ENCODE measurements around the gene ZFPM1.

Gene ZFPM1

GRCh38 chr16:88539652-88540345, 86.7 kb downstream of the ZFPM1 start:
- Histone ChIP-seq H3K4me1 (ENCODE audit: low read depth, poor library complexity, severe bottlenecking) (no peaks in the 10 kb centered on the region), H3K4me3 (IDR thresholded peaks at IDR 0.05; ENCODE audit: insufficient read depth, low read depth, low read length) (no peak overlapping the region), H3K4me2 (no peak overlapping the region), H3K36me3 (ENCODE audit: insufficient read depth) (no peaks in the 10 kb centered on the region), H3K9ac (no peak overlapping the region), H3K79me2 (ENCODE audit: insufficient read depth, low read depth) (no peaks in the 10 kb centered on the region), H3K27me3 (ENCODE audit: insufficient read depth, low read depth) (peaks cover 59% of the 10 kb centered on the region), H2AFZ (ENCODE audit: low read depth) (no peak overlapping the region), H4K20me1 (ENCODE audit: insufficient read depth) (no peaks in the 10 kb centered on the region), H3K27ac (no peak overlapping the region)
- TF ChIP-seq, protein P1, sequence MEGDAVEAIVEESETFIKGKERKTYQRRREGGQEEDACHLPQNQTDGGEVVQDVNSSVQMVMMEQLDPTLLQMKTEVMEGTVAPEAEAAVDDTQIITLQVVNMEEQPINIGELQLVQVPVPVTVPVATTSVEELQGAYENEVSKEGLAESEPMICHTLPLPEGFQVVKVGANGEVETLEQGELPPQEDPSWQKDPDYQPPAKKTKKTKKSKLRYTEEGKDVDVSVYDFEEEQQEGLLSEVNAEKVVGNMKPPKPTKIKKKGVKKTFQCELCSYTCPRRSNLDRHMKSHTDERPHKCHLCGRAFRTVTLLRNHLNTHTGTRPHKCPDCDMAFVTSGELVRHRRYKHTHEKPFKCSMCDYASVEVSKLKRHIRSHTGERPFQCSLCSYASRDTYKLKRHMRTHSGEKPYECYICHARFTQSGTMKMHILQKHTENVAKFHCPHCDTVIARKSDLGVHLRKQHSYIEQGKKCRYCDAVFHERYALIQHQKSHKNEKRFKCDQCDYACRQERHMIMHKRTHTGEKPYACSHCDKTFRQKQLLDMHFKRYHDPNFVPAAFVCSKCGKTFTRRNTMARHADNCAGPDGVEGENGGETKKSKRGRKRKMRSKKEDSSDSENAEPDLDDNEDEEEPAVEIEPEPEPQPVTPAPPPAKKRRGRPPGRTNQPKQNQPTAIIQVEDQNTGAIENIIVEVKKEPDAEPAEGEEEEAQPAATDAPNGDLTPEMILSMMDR (conservative IDR thresholded peaks at IDR 0.05; ENCODE audit: low read depth, low read length): no peak

GRCh38 chr16:88540346-88540977, 87.4 kb downstream of the ZFPM1 start:
- Histone ChIP-seq H2AFZ (ENCODE audit: low read depth) (no peak overlapping the region), H3K4me3 (IDR thresholded peaks at IDR 0.05; ENCODE audit: insufficient read depth, low read depth, low read length) (no peak overlapping the region), H4K20me1 (ENCODE audit: insufficient read depth) (no peaks in the 10 kb centered on the region), H3K27ac (no peak overlapping the region), H3K79me2 (ENCODE audit: insufficient read depth, low read depth) (no peaks in the 10 kb centered on the region), H3K27me3 (ENCODE audit: insufficient read depth, low read depth) (peaks cover 66% of the 10 kb centered on the region), H3K36me3 (ENCODE audit: insufficient read depth) (no peaks in the 10 kb centered on the region), H3K4me2 (no peak overlapping the region), H3K4me1 (ENCODE audit: low read depth, poor library complexity, severe bottlenecking) (no peaks in the 10 kb centered on the region), H3K9ac (no peak overlapping the region)
- TF ChIP-seq, protein P1 (conservative IDR thresholded peaks at IDR 0.05; ENCODE audit: low read depth, low read length): no peak

GRCh38 chr16:88541831-88542616, 88.9 kb downstream of the ZFPM1 start:
- Histone ChIP-seq H3K27ac (no peak overlapping the region), H3K4me2 (no peak overlapping the region), H3K4me1 (ENCODE audit: low read depth, poor library complexity, severe bottlenecking) (no peaks in the 10 kb centered on the region), H2AFZ (ENCODE audit: low read depth) (no peak overlapping the region), H3K9ac (no peak overlapping the region), H3K36me3 (ENCODE audit: insufficient read depth) (no peaks in the 10 kb centered on the region), H3K79me2 (ENCODE audit: insufficient read depth, low read depth) (no peaks in the 10 kb centered on the region), H4K20me1 (ENCODE audit: insufficient read depth) (no peaks in the 10 kb centered on the region), H3K4me3 (IDR thresholded peaks at IDR 0.05; ENCODE audit: insufficient read depth, low read depth, low read length) (no peak overlapping the region), H3K27me3 (ENCODE audit: insufficient read depth, low read depth) (peaks cover 78% of the 10 kb centered on the region)
- TF ChIP-seq, protein P1 (conservative IDR thresholded peaks at IDR 0.05; ENCODE audit: low read depth, low read length): no peak

- TF ChIP-seq, protein P1 (conservative IDR thresholded peaks at IDR 0.05; ENCODE audit: low read depth, low read length): no peak
- H3K27ac ChIP-seq: no peak overlapping the region
- no peaks in the 10 kb centered on the region for H4K20me1 ChIP-seq (ENCODE audit: insufficient read depth)
- H3K79me2 ChIP-seq (ENCODE audit: insufficient read depth, low read depth): no peaks in the 10 kb centered on the region
- no peaks in the 10 kb centered on the region for H3K4me1 ChIP-seq (ENCODE audit: low read depth, poor library complexity, severe bottlenecking)
- H3K4me2 ChIP-seq: no peak overlapping the region
- H3K27me3 ChIP-seq (ENCODE audit: insufficient read depth, low read depth): peaks cover 80% of the 10 kb centered on the region
- no peak overlapping the region for H3K4me3 ChIP-seq (IDR thresholded peaks at IDR 0.05; ENCODE audit: insufficient read depth, low read depth, low read length)
- H2AFZ ChIP-seq (ENCODE audit: low read depth): no peak overlapping the region
- no peak overlapping the region for H3K9ac ChIP-seq
- no peaks in the 10 kb centered on the region for H3K36me3 ChIP-seq (ENCODE audit: insufficient read depth)
Observed at GRCh38 chr16:88543230-88543813, 90.2 kb downstream of the ZFPM1 start.
